Measurements from ENCODE around the gene HSD11B1.

GRCh38 chr1:209720326-209720725 is 15.7 kb downstream of the HSD11B1 start:
- TF ChIP-seq POLR2A (IDR thresholded peaks at IDR 0.05; ENCODE audit: low read depth, low read length): no peak
- TF ChIP-seq CTCF (IDR thresholded peaks at IDR 0.05; ENCODE audit: extremely low read depth in 1 of 2, insufficient read depth in 1 of 2, low read depth in 1 of 2, low read length in 2 of 2): no peak

All from endothelial cell of umbilical vein (primary cell).